NB4 (cell line): ENCODE results near the gene ANKS4B.

ENCODE experiments used
- DNase-seq: peaks from one replicate; pipeline ENCODE4 v3.0.0; 2010; ENCODE audit warnings: low read depth
- H3K4me3 ChIP-seq: one replicate; pipeline ENCODE4 v1.5.1; 2011; ENCODE audit warnings: mild to moderate bottlenecking, low read depth, low read length, moderate library complexity
- MYC ChIP-seq: IDR thresholded peaks from 2 replicates; pipeline ENCODE4 v1.6.1; 2011; ENCODE audit warnings: low read depth, low read length
- POLR2A ChIP-seq: IDR thresholded peaks from 2 replicates; pipeline ENCODE4 v1.6.1; 2011; ENCODE audit warnings: mild to moderate bottlenecking; ENCODE audit not compliant: insufficient read length; ENCODE audit errors: extremely low read depth
- TF ChIP-seq, protein P1 (sequence below): IDR thresholded peaks from 2 replicates; pipeline ENCODE4 v1.6.1; 2011; ENCODE audit warnings: low read depth, low read length
- TF ChIP-seq, protein P2 (sequence below): IDR thresholded peaks from one replicate; pipeline ENCODE4 v1.5.1; 2012; ENCODE audit warnings: low read depth, low read length

The ANKS4B gene

GRCh38 chr16:21199607-21200218 lies 33.8 kb upstream of the ANKS4B start:
- H3K4me3 ChIP-seq, result no peak overlapping the region
- TF ChIP-seq POLR2A (no peak), MYC (no peak)
- TF ChIP-seq, protein P1, sequence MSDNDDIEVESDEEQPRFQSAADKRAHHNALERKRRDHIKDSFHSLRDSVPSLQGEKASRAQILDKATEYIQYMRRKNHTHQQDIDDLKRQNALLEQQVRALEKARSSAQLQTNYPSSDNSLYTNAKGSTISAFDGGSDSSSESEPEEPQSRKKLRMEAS, result no peak
- TF ChIP-seq, protein P2, sequence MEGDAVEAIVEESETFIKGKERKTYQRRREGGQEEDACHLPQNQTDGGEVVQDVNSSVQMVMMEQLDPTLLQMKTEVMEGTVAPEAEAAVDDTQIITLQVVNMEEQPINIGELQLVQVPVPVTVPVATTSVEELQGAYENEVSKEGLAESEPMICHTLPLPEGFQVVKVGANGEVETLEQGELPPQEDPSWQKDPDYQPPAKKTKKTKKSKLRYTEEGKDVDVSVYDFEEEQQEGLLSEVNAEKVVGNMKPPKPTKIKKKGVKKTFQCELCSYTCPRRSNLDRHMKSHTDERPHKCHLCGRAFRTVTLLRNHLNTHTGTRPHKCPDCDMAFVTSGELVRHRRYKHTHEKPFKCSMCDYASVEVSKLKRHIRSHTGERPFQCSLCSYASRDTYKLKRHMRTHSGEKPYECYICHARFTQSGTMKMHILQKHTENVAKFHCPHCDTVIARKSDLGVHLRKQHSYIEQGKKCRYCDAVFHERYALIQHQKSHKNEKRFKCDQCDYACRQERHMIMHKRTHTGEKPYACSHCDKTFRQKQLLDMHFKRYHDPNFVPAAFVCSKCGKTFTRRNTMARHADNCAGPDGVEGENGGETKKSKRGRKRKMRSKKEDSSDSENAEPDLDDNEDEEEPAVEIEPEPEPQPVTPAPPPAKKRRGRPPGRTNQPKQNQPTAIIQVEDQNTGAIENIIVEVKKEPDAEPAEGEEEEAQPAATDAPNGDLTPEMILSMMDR, result no peak
- DNase-seq, result no peak

DNA sequence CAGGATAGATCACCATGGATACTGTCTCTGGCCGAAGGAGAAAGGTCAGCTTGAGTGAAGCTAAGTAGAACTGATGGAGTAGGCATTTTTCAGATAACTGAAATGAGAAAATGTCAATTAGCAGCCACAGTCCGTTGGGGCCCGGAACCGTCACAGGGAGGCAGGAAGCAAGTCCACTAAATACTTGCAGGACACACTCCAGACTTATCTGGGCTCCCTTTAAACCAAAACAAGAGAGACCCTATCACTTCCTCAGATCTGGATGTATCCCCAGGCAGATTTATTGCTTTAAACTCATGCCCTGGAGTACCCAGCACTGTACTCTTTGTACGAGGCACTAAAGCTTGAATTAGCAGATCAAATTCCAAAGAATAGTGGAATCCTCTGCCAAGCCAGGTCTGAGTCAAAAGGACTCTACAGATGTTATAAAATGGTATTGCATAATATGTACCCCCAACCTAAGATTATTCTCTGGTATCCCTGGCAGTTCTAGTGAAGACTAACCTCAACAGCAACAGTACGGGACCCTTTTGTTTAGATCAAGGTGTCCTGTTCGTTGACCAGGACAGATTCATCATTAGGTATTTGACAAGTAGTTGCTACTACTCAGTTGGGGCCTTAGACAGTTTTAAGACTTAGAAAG lies 30.2 kb upstream of the ANKS4B start:
- no peak overlapping the region for H3K4me3 ChIP-seq
- TF ChIP-seq, protein P1, result no peak
- TF ChIP-seq, protein P2, result no peak
- TF ChIP-seq MYC (no peak), POLR2A (no peak)
- no peak for DNase-seq

DNA sequence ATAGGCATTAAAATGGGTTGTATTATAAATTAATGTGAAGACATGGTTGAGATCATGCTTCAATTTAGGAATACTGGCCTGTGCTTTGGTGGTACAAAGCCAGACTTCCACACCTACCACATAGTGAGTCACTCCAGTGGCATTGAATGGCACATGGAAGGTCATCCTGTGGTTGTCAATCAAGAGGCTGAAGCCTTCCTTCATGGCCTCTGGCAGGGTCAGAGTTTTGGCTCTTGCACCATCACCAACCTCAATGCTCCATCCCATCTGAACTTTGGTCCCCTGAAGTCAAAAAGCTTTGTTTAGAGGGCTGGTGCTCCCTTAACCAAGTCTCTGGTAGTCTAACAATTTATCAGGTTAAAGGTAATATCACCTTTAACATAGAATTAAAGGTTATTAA lies 28.2 kb upstream of the ANKS4B start:
- no peak overlapping the region for H3K4me3 ChIP-seq
- DNase-seq, result no peak
- TF ChIP-seq POLR2A (no peak), MYC (no peak)
- TF ChIP-seq, protein P1, result no peak
- TF ChIP-seq, protein P2, result no peak

- H3K4me3 ChIP-seq, result no peak overlapping the region
- DNase-seq, result no peak
- TF ChIP-seq, protein P2, result no peak
- TF ChIP-seq POLR2A, result no peak
- TF ChIP-seq, protein P1, result no peak
- no peak for TF ChIP-seq MYC
These were observed 26.9 kb upstream of the ANKS4B start for GRCh38 chr16:21206550-21206949.

GRCh38 chr16:21208446-21209230 lies 24.9 kb upstream of the ANKS4B start:
- TF ChIP-seq MYC (no peak), POLR2A (no peak)
- TF ChIP-seq, protein P1, result no peak
- TF ChIP-seq, protein P2, result no peak
- DNase-seq, result no peak
- H3K4me3 ChIP-seq, result no peak overlapping the region
